Measurements from ENCODE around the gene TSPEAR.

- TF ChIP-seq CTCF (IDR thresholded peaks at IDR 0.05; ENCODE audit: low read depth, low read length, poor library complexity, severe bottlenecking), result no peak
- no peak for TF ChIP-seq EZH2phosphoT487 (IDR thresholded peaks at IDR 0.05; ENCODE audit: borderline replicate concordance, low read length)
Observed at GRCh38 chr21:44540741-44541288, 170.6 kb downstream of the TSPEAR start.

Measured in DOHH2 (cell line).